GM19043 (cell line): ENCODE results near the gene TARBP2.

Experiments
- ATAC-seq: cut with Tn5 transposase; IDR thresholded peaks from one replicate; pipeline ENCODE4 v1.9.1; 2021; ENCODE audit warnings: low read depth; ENCODE audit not compliant: unreplicated experiment

The TARBP2 gene, protein sequence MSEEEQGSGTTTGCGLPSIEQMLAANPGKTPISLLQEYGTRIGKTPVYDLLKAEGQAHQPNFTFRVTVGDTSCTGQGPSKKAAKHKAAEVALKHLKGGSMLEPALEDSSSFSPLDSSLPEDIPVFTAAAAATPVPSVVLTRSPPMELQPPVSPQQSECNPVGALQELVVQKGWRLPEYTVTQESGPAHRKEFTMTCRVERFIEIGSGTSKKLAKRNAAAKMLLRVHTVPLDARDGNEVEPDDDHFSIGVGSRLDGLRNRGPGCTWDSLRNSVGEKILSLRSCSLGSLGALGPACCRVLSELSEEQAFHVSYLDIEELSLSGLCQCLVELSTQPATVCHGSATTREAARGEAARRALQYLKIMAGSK

DNA sequence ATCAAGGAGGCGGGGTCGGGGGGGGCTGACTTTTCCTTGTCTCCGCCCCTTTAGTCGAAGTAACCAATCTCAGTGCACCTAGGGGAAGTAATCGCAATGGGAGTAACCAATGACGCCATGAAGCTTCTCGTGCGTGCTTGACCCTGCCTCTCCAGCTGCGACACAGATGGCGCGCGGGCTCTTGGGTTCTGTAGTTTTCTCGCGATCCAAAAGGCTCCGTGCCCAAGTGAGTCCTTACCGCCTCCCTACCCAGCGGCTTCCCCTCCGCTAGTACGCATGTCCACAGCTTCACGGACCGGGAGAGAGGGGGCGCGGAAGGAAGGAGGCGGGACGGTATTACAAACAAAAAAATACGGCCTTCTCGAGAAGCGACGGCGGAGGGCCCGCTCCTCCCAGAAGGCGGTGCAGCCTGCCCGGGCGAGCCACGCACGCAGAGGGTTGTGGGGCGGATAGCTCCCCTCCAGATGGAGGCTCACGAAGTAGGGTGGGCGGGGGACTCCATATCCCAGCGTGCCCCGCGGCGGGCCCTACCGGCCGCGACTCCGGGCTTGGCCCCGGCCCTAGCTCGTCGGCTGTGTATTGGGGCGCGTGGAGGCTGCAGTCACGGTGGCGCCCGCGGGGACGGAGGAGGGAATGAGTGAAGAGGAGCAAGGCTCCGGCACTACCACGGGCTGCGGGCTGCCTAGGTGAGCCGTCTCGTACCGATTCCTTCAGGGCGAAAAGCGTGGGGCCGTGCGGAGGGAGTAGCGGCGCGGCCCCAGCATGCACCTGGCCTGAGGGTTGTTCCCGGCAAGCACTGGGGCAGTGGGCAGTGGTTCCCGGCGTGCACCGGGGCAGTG lies at the start of gene TARBP2:
Gene TARBP2, plus strand, starts transcription at position 508 of the 839 bp plus-strand sequence. Its CDS starts 126 bp downstream, at position 634.
- ATAC-seq = peak; percentile 67

DNA sequence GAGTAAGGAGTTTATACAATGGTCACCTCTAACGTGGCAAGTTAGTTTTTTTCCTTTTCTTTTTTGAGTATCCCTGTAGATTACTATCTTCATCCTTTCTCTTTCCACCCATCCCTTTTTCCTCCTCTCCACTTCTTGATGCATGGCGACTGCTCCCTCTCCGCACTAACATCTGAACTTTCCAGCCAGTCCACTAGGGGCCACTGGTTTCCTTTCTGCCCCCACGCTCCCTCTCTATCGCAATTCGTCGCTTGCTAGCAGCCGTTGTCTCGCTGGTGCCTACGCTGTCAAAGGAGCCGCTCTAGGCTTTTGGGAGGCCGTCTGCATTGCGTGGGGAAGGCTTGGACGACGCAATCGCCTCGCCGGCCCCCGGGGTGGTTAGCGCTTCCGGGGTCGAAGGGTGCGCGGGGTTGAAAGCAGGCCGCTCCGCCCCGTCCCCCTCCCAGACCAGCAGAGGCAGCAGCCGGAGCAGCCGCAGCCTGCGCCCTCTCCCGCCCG lies 49.4 kb upstream of the TARBP2 start, which contains the start of gene PCBP2:
Gene PCBP2, plus strand, starts transcription at position 442 of the 498 bp plus-strand sequence. CDS start 2,699 bp downstream, outside the sequence.
- peak; percentile 97 for ATAC-seq

DNA sequence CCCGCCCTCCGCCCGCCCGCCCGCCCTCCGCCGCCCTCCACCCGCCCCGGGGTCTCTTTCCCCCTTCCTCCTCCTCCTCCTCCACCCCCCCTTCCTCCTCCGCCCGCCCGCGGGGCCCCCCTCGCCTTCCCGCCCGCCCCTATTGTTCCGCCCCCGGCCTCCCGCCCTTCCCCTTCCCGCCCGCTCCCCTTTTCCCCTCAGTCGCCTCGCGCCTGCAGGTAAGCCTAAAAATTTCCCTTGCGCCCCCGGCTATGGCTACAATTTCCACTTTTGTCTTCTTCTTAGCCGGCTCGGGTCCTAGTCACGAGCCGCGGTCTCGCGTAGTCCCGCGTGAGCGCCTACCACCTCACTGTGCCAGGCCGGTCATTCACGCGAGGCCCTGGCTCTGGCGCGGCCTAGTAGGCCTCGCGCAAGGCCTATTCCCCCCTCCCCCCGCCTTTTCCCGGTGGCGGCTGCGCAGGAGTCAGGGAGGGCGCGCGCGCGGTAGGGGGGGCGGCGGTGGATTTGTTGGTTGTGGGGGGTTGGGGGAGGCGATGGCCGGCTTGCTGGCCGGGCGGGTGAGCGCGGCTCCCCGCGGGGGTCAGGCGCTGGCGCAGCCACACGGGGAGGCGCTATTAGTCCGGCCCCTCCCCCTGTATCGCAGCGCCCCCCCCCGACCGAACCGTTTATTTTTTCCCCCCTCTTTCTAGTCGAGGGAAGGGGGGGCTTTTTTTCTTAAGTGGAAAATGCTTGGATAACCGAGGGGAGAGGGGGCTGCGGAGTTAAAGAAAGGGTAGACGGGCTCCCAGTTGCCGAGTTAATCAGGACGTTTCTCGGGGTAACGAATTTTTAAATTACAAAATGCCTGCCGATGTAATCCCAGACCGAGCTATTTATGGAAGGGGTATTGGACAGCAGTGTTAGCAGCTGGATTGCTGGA lies 48.7 kb upstream of the TARBP2 start:
- ATAC-seq = no peak

DNA sequence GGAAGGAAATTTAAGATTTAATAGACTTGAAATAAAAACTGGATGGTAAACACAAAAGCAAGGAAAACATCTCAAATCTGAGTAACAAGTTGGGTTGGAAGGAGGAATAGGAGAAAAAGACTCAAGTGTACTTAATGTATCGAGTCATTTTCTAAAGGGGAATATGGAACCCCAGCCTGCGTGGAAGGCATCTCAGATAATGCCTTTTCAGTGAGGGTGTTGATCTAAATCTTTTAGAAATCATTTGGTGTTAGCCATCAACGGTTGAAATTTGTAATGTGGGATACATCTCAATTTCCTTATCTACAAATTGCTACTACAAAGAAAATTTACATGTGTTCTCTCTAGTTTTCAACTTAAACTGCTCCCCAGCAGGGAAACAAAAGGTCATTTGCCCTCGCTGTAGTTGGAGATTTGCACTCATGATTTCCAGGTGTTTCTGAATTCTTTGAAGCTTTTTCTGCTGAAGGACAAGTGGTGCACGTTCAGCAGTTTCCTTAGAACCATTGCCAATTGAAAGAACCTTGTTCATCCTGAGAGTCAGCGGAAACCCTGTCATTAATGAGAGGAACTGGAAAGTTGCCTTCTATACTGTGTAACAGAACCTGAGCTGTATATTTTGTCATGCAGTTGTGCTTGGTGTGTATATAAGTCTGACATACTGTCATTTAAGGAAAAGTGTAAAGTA lies 47.0 kb upstream of the TARBP2 start:
- no peak for ATAC-seq

DNA sequence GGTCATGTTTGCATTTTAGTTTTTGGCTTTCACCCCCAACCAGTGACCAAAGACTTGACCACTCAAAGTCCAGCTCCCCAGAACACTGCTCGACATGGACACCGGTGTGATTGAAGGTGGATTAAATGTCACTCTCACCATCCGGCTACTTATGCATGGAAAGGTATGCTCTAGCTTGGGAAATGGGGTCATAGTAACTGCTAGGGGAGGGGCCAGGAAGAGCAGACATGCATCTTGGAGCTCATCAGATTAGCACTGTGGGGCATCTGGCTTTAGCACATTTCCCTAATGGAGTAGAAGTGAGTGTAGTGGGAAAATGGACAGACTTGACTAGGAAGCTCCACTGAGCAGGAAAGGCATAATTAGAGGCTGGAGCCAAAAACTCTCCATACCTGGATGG lies 46.4 kb upstream of the TARBP2 start:
- no peak for ATAC-seq

DNA sequence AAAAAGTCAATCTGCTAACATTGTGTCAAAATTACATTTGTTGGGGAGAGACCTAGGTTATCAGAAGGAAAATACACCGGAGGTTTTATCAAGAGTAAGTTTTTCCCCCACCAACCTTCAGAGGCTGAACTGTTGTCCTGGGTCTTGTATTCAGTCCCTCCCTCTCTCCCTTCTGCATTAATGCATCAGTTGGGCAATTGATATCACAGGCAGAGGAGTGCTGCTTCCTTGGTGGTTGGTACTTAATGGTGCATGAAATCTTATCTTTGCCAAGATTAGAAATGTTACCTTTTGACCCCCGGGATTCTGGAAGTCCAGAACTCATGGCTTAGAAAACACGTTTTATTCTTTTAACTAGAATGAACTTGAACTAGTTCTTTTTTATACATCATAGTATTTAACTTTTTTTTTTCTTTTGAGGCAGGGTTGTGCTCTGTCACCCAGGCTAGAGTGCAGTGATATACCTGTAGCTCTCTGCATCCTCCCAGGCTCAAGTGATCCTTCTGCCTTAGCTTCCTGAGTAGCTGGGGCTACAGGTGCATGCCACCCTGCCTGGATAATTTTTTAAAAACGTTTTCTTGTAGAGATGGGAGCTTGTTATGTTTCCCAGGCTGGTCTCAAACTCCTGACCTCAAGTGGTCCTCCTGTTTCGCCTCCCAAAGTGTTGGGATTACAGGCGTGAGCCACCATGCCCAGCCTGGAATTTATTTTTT lies 44.3 kb upstream of the TARBP2 start:
- no peak for ATAC-seq

DNA sequence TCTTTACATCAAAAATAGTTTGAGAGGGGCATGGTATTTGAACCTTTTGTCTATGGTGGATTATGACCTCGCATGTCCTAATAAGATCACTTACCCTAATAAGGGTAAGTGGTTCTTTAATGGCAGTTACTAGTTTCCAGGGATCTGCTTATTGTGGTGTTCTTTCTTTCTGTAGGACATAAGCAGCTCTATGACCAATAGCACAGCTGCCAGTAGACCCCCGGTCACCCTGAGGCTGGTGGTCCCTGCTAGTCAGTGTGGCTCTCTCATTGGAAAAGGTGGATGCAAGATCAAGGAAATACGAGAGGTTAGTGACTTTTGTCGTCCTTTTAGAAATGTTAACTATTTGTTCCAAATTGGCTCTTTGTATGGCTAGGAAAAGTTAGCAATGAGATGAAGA lies 42.0 kb upstream of the TARBP2 start:
- no peak for ATAC-seq

DNA sequence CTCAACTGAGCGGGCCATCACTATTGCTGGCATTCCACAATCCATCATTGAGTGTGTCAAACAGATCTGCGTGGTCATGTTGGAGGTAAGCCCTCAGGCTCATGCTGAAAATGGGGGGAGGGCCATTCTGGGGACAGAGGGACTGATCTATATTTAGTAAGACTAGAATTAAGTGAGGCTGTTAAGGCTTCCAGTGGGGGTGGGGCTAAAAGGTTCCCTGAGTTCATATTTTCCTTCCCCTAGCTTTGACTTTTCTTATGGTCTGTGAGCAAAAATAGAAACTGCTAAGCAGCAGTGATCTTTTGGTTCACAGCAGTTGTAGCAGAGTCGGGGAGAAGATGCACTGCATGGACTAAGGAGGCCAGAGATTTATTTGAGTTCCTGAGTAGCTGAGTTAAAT lies 40.0 kb upstream of the TARBP2 start:
- ATAC-seq = no peak

DNA sequence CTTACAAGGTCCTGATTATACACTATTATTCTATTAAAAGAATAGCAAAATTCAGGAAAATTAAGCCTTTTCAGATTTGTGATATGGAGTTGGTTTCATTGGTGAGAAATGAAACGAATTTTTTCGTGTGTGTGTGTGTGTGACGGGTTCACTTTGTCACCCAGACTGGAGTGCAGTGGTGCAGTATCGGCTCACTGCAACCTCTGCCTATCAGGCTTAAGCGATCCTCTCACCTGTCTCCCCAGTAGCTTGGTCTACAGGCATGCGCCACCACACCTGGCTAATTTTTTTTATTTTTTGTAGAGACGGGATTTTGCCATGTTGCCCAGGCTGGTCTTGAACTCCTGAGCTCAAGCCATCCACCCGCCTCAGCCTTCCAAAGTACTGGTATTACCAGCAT lies 39.5 kb upstream of the TARBP2 start:
- ATAC-seq = no peak

DNA sequence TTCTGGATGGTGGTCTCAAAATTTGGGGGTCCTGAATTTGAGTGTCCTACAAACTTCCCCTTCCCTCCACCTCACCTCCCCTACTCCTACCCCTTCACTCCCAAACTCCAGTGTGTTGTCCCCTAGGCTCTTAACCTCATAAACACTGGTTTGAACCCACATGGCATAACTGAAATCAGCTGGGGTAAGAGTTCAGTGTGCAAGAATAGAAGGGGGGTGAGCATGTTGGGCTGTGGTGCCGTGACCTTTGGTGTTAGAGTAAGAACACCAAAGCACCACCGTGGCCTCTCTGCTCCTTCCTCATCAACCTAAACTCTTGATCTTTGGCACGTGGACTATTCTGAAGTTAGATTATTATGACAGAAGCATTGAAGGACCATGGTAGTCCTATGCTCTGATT lies 38.1 kb upstream of the TARBP2 start:
- ATAC-seq = no peak

DNA sequence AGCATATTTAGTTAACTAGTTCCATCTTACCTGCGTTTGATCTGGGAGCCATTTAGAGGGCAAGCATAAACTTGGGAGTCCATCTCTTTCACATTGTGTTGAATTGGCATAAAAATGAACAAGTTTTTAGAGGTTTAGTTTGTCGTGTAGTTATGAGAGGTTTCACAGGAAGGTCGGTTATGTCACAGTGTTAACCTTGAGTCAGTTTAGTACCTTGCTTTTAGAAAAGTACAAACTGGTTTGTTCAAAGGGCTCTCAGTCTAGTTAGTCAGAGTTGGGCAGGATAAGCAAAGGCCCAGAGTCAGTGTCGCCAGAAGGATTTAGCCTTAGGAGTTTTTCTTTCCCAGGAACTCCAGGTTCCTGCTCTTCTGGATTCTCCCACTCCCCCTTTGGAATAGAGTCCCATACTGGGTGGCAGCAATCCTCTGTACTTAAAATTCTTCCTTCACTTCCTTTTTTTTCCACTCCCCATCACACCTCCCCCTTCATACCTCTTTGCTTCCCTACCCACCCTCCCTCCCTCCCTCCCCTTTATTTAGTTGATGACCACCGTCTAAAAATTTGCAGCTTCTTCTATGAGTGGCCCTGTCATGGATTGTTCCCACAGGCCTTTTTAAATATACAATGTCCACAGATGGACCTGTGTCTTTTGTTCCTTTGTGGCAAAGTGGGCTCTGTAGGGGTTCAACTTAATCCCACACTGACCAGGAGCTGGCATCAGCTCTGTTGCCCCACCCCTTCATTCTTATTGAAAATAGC lies 37.1 kb upstream of the TARBP2 start:
- no peak for ATAC-seq

DNA sequence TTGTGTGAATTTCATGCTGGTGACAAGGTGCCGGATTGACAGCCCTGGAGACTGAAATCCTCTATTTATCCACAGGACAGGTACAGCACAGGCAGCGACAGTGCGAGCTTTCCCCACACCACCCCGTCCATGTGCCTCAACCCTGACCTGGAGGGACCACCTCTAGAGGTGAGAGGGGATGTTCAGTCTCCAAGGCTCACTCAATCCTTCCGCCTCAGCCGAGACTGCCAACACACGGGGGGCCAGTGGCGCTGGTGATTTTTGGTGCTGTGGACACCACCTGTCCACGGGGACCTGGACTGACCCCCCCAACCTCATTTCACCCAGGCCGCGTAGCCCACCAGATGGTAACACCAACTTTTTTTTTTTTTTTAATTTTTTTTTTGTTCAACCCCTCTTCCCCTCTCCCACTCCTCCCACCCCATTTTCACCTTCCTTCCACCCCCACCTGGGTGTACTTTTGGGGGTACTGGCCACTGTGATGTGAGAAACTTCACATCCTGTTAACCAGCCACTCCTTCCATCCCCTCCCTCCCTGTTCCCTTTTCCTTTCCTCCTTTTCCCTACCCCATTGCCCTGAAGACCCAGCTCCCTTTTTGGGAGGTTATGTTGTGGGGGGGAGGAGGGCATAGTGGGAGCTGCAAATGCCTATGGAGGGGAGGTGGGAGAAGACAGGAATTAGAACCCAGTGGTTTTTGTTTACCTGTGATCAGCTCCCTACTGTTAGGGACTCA lies 36.2 kb upstream of the TARBP2 start:
- no peak for ATAC-seq

DNA sequence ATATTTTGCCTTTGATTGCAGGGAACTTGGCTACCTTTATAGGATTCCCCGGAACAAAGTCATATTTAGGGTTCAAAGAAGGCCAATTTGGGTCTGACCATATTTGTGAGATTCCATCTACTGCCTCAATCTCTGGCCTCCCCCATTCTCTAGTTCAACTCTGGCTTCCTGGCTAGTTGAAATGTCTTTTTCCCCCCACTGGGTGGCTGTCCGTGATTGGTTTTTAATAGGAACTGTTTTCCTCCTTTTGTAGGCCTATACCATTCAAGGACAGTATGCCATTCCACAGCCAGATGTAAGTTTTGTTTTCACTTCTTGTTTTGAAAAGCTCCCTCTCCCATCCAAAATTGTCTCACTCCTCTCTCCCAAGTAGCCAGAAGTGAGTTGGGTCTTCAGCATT lies 35.4 kb upstream of the TARBP2 start:
- ATAC-seq = no peak

DNA sequence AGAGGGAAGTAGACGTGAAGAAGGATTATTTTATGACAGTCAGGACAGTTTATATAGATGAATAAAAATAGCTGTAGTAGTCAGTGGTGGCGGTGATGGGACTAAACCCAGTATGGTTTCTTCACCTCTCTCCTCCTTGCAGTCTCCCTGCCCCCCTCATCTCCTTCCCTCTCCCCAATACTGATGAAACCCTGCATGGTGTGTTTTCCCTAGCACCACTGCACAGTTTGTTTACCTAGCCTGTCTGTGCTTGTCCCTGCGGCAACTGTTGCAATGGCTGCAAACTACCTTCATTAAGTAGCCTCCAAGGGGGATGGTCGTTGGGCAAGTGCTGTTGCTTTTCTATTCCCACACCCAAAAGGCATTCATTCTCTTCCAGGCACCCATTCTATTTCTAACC lies 34.4 kb upstream of the TARBP2 start:
- ATAC-seq = no peak

DNA sequence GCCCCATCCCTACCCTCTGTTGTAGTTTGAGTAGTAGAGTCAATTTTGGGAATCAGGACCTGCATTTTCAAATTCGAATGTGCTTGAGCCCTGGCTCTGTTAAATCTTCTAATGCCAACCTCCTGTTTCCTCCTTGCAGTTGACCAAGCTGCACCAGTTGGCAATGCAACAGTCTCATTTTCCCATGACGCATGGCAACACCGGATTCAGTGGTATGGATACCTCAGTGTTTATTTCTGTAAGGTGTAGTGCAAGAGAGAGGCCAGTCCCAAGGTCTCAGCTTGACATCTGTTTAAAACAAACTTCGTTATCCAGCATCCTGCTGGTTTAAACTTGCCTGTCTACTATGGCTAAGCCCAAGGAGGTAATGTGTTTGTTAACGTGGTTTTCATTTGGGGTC lies 34.0 kb upstream of the TARBP2 start:
- no peak for ATAC-seq

DNA sequence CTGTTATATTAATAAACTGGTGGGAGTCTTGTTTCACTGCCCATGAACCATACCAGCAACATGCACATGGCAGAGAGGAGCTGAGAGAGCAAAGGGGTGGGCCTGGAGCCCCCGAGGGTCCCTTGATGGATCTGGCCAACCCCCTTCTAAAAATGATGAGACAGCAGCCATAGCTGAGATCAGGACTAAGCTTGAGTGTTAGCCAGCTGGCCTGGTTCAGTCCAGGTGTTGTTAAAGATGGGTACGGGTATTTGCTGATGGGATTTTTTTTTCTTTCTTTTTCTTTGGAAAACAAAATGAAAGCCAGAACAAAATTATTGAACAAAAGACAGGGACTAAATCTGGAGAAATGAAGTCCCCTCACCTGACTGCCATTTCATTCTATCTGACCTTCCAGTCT lies 33.2 kb upstream of the TARBP2 start:
- ATAC-seq = no peak

DNA sequence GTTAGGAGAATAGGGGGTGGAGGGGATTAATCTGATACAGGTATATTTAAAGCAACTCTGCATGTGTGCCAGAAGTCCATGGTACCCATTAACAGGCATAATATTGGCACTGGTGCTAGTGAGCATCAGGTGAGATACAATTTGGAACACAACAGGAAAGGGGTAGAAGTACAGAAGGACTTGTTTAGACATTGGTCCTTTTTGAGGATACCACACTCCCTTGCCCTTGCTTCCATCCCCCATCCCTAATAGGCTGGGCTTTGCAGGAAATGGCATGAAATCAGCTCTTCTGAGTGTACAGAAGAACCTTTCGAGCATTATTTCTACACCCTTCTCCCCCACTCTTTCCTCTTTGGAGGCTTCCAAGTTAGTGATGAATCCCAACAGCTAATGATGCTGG lies 32.8 kb upstream of the TARBP2 start:
- no peak for ATAC-seq

DNA sequence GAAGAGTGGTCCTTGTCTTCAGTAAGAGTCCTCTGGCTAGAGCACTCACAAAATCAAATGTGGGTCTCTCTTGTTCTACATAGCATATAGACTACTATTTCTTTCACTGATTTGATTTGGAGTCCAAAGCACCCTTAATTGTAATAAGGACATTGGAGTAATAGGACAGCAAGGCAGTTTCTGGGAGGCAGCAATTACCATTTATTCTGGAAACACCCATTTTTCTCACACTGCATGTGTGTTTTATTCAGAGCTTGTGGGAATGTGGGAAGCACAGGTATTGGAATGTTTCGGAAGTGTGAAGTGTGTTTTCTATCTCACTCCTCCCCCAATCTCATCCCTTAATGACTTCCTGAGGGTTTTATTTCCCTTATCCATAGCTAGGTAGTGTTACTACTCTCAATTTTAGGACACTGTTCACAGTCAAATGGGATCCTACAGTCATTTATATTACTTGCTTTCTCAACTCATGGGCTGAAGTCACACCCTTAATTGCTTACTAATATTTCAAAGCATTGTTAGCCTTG lies 29.0 kb upstream of the TARBP2 start:
- ATAC-seq = no peak
